HCT116 (cell line): ENCODE results near the gene ACLY. TPM values are rescaled to one million over a fixed set of nuclear protein-coding genes. Genes with fewer than 3 reads are reported as not detected.

Experiments
- ATAC-seq: fragments of 200-7000 bp; cut with Tn5 transposase; 2 replicates; pipeline ENCODE4 v1.9.1; 2020; ENCODE audit warnings: mild to moderate bottlenecking, moderate library complexity
- BruUV-seq: library from RNA; stranded (reverse); fragments of 400-500 nt; replicated peaks from 2 replicates; lab custom pipeline; 2021; lab: Mats Ljungman, UMichigan
- CTCF ChIA-PET: fragments of 300-600 bp; sonication (Branson Sonifier 250); formaldehyde crosslinking; loops from one replicate; lab custom pipeline; 2021; ENCODE audit warnings: antibody characterized with exemption; lab: Charles Lee
- POLR2A ChIA-PET: fragments of 300-600, 350-600 bp; sonication (Branson Sonifier 250); formaldehyde crosslinking; loops from one replicate; lab custom pipeline; 2021; ENCODE audit warnings: antibody characterized with exemption; lab: Charles Lee
- RAD21 ChIA-PET, 2 experiments: fragments of 300-600 bp; sonication (Branson Sonifier 250); formaldehyde crosslinking; loops; one replicate each; lab custom pipeline; 2023; ENCODE audit warnings: low total read pairs in 2 of 2; ENCODE audit not compliant: uncharacterized antibody in 2 of 2, unreplicated experiment in 2 of 2, low non-redundant PET in 1 of 2; lab: Charles Lee
- DNase-seq: peaks from one replicate; pipeline ENCODE4 v3.0.0-alpha.2; 2010; ENCODE audit warnings: low read depth, low spot score
- H2AFZ ChIP-seq: fragments of 200-600 bp; shearing (Covaris generic), sonication (generic); 2 replicates; pipeline ENCODE4 v1.6.1; 2017; ENCODE audit warnings: low read depth, mixed run types, mixed read lengths, antibody characterized with exemption, low read length; ENCODE audit not compliant: poor library complexity, severe bottlenecking
- H3K27ac ChIP-seq: 2 replicates; pipeline ENCODE4 v1.5.1; 2012; ENCODE audit warnings: low read depth, low read length
- H3K27me3 ChIP-seq: fragments of 200-600 bp; sonication (generic); 2 replicates; pipeline ENCODE4 v1.6.1; 2016; ENCODE audit warnings: mixed run types, low read length, mixed read lengths; ENCODE audit not compliant: insufficient read depth
- H3K36me3 ChIP-seq, 2 experiments: fragments of 200-500 bp in 1 of 2; fragments of 200-600 bp in 1 of 2; sonication (Bioruptor generic) in 1 of 2; sonication (generic) in 1 of 2; 2 replicates each; pipeline versions ENCODE4 v1.5.1 to v1.6.1; 2014 to 2016; ENCODE audit warnings: low read length in 2 of 2, inconsistent platforms in 1 of 2, mixed read lengths in 1 of 2, mixed run types in 1 of 2; ENCODE audit not compliant: insufficient read depth in 2 of 2, control insufficient read depth in 1 of 2
- H3K4me1 ChIP-seq, 2 experiments: fragments of 200-600 bp in 1 of 2; sonication (generic) in 1 of 2; 2 replicates each; pipeline versions ENCODE4 v1.5.1 to v1.6.1; 2012 to 2017; ENCODE audit warnings: low read length in 2 of 2, inconsistent platforms in 1 of 2, mild to moderate bottlenecking in 1 of 2, mixed read lengths in 1 of 2, mixed run types in 1 of 2, moderate library complexity in 1 of 2; ENCODE audit not compliant: insufficient read depth in 2 of 2, control insufficient read depth in 1 of 2
- H3K4me2 ChIP-seq: fragments of 200-600 bp; sonication (generic); 2 replicates; pipeline ENCODE4 v1.6.1; 2017; ENCODE audit warnings: mixed run types, low read length, mixed read lengths
- H3K4me3 ChIP-seq, 2 experiments: fragments of 200-600 bp in 1 of 2; sonication (generic) in 1 of 2; replicated peaks in 1 of 2; 2 replicates each; pipeline ENCODE4 v1.5.1; 2011 to 2016; ENCODE audit warnings: low read length in 2 of 2, control low read depth in 1 of 2, low read depth in 1 of 2, mild to moderate bottlenecking in 1 of 2, mixed read lengths in 1 of 2, mixed run types in 1 of 2
- H3K79me2 ChIP-seq: fragments of 200-600 bp; sonication (generic); 2 replicates; pipeline ENCODE4 v1.6.1; 2017; ENCODE audit warnings: mild to moderate bottlenecking, mixed run types, low read length, moderate library complexity, mixed read lengths; ENCODE audit not compliant: insufficient read depth
- H3K9ac ChIP-seq: fragments of 200-600 bp; sonication (generic); 2 replicates; pipeline ENCODE4 v1.6.1; 2016; ENCODE audit warnings: low read length, mixed read lengths
- H3K9me2 ChIP-seq: fragments of 200-600 bp; sonication (generic), shearing (Covaris generic); 2 replicates; pipeline ENCODE4 v1.6.1; 2017; ENCODE audit warnings: mixed run types, mild to moderate bottlenecking, moderate library complexity; ENCODE audit not compliant: insufficient read depth
- H3K9me3 ChIP-seq, 2 experiments: fragments of 200-500 bp in 1 of 2; fragments of 200-600 bp in 1 of 2; sonication (Bioruptor generic) in 1 of 2; sonication (generic) in 1 of 2; 2 replicates each; pipeline ENCODE4 v1.6.1; 2014 to 2017; ENCODE audit warnings: low read length in 2 of 2, mixed read lengths in 2 of 2, inconsistent platforms in 1 of 2, low read depth in 1 of 2, mild to moderate bottlenecking in 1 of 2, mixed run types in 1 of 2, moderate library complexity in 1 of 2; ENCODE audit not compliant: control insufficient read depth in 1 of 2, insufficient read depth in 1 of 2
- H4K20me1 ChIP-seq: fragments of 200-600 bp; sonication (generic), shearing (Covaris generic); 2 replicates; pipeline ENCODE4 v1.6.1; 2017; ENCODE audit warnings: mixed run types, mild to moderate bottlenecking, moderate library complexity; ENCODE audit not compliant: insufficient read depth
- CBX3 ChIP-seq: IDR thresholded peaks from 2 replicates; pipeline ENCODE4 v1.6.1; 2012; ENCODE audit warnings: low read depth
- CEBPB ChIP-seq: IDR thresholded peaks from 2 replicates; pipeline ENCODE4 v1.6.1; 2012; ENCODE audit warnings: low read depth
- EGR1 ChIP-seq: IDR thresholded peaks from 2 replicates; pipeline ENCODE4 v1.6.1; 2012; ENCODE audit warnings: low read depth
- EZH2 ChIP-seq: fragments of 200-600 bp; sonication (generic); IDR thresholded peaks from 2 replicates; pipeline ENCODE4 v1.6.1; 2017; ENCODE audit warnings: antibody characterized with exemption, mixed run types
- EZH2phosphoT487 ChIP-seq: fragments of 200-600 bp; IDR thresholded peaks from 2 replicates; pipeline ENCODE4 v1.6.1; 2018; ENCODE audit warnings: antibody characterized with exemption, borderline replicate concordance
- JUND ChIP-seq: IDR thresholded peaks from 2 replicates; pipeline ENCODE4 v1.6.1; 2012
- POLR2A ChIP-seq: IDR thresholded peaks from 2 replicates; pipeline ENCODE4 v1.7.0; 2011; ENCODE audit warnings: borderline replicate concordance; ENCODE audit not compliant: insufficient read depth, insufficient read length; ENCODE audit errors: extremely low read depth
- POLR2AphosphoS5 ChIP-seq: IDR thresholded peaks from 2 replicates; pipeline ENCODE4 v1.6.1; 2011; ENCODE audit warnings: mild to moderate bottlenecking, low read depth, low read length, moderate library complexity
- SIN3A ChIP-seq: IDR thresholded peaks from 2 replicates; pipeline ENCODE4 v1.6.1; 2012; ENCODE audit warnings: low read depth
- SRF ChIP-seq: IDR thresholded peaks from 2 replicates; pipeline ENCODE4 v1.6.1; 2012; ENCODE audit warnings: low read depth
- TCF7L2 ChIP-seq: IDR thresholded peaks from 2 replicates; pipeline ENCODE4 v1.7.0; 2011; ENCODE audit warnings: borderline replicate concordance, inconsistent platforms; ENCODE audit not compliant: insufficient read depth, insufficient read length; ENCODE audit errors: extremely low read depth
- YY1 ChIP-seq: IDR thresholded peaks from 2 replicates; pipeline ENCODE4 v1.6.1; 2011; ENCODE audit warnings: low read length, low read depth, moderate library complexity, mild to moderate bottlenecking; ENCODE audit not compliant: insufficient replicate concordance; ENCODE audit errors: extremely low read depth
- ZFX ChIP-seq: fragments of 450-650 bp; IDR thresholded peaks from 2 replicates; pipeline ENCODE4 v1.6.1; 2017
- ZNF274 ChIP-seq: fragments of 200-500 bp; sonication (Bioruptor generic); IDR thresholded peaks from 2 replicates; pipeline ENCODE4 v1.6.1; 2014; ENCODE audit warnings: mild to moderate bottlenecking, low read depth, low read length, inconsistent platforms
- intact Hi-C: fragments of 100-400 bp; cut with micrococcal nuclease; formaldehyde crosslinking; loops from 2 replicates; pipeline ENCODE4 v1.10.0; 2022
- total RNA-seq: library from RNA; stranded (reverse); gene quantifications from one replicate; pipeline ENCODE4 v1.2.1, GENCODE V29; 2021; ENCODE audit not compliant: unreplicated experiment
- TF ChIP-seq, protein P1 (sequence below): IDR thresholded peaks from 2 replicates; pipeline ENCODE4 v1.6.1; 2012; ENCODE audit warnings: low read depth
- TF ChIP-seq, protein P2 (sequence below): IDR thresholded peaks from 2 replicates; pipeline ENCODE4 v1.6.1; 2012
- TF ChIP-seq, protein P3 (sequence below), 3 experiments: fragments of 200-600 bp in 1 of 3; sonication (generic) in 1 of 3; IDR thresholded peaks in 2 of 3; conservative IDR thresholded peaks in 1 of 3; 2 replicates each; pipeline ENCODE4 v1.5.1; 2012 to 2017; ENCODE audit warnings: low read depth in 2 of 3, low read length in 2 of 3, antibody characterized with exemption in 1 of 3, borderline replicate concordance in 1 of 3, control low read depth in 1 of 3, mild to moderate bottlenecking in 1 of 3, mixed read lengths in 1 of 3, mixed run types in 1 of 3, moderate library complexity in 1 of 3; ENCODE audit not compliant: insufficient read depth in 1 of 3
- TF ChIP-seq, protein P4 (sequence below): IDR thresholded peaks from 2 replicates; pipeline ENCODE4 v1.6.1; 2012
- TF ChIP-seq, protein P5 (sequence below): IDR thresholded peaks from 2 replicates; pipeline ENCODE4 v1.6.1; 2011; ENCODE audit warnings: mild to moderate bottlenecking, low read length, moderate library complexity; ENCODE audit not compliant: insufficient replicate concordance; ENCODE audit errors: extremely low read depth

Gene ACLY
- total RNA-seq, 1 experiment from 2014 or later = 222 TPM

DNA sequence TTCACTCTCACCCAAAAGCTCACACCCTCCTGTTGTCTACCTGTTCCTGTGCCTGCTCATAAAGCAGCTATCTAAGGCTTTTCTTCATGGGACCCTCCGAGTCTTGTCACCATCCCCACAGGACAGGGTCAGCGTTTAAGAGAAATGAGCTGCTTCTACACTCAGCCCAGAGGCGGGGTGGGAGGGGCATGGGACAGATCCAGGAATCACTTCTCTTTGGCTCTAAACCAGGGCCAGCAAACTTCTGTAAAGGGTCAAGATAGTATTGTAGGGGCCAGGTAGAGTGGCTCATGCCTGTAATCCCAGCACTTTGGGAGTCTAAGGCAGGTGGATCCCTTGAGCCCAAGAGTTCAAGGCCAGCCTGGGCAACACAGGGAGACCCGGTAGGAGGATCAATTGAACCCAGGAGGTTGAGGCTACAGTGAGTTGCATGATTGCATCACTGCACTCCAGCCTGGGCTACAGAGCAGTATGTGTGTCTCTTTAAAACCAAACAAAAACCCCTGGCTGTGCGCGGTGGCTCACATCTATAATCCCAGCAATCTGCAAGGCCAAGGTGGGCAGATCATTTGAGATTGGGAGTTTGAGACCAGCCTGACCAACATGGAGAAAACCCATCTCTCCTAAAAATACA is 30.3 kb downstream of the ACLY start:
- no peak for ATAC-seq
- Histone ChIP-seq H4K20me1 (no peaks in the 10 kb centered on the region), H3K4me3 (no peak overlapping the region), H2AFZ (no peak overlapping the region), H3K4me2 (no peak overlapping the region), H3K79me2 (0 out of 2 replicates have a peak, but pooled peaks cover 2% of the 10 kb centered on the region), H3K27ac (no peak overlapping the region), H3K36me3 (peaks cover 54 to 81% of the 10 kb centered on the region in 2 experiments), H3K27me3 (no peaks in the 10 kb centered on the region), H3K9me2 (no peaks in the 10 kb centered on the region), H3K9ac (no peak overlapping the region), H3K9me3 (no peaks in the 10 kb centered on the region), H3K4me1 (no peaks in the 10 kb centered on the region; a peak in 1 of 4 replicates)
- ChIA-PET RAD21 (no interaction called here), POLR2A (no interaction called here), CTCF (no interaction called here)
- intact Hi-C loops = no loop called here
- TF ChIP-seq POLR2A = no peak
- TF ChIP-seq POLR2AphosphoS5 = no peak
- TF ChIP-seq YY1 = no peak
- TF ChIP-seq SIN3A = no peak
- TF ChIP-seq, protein P1, sequence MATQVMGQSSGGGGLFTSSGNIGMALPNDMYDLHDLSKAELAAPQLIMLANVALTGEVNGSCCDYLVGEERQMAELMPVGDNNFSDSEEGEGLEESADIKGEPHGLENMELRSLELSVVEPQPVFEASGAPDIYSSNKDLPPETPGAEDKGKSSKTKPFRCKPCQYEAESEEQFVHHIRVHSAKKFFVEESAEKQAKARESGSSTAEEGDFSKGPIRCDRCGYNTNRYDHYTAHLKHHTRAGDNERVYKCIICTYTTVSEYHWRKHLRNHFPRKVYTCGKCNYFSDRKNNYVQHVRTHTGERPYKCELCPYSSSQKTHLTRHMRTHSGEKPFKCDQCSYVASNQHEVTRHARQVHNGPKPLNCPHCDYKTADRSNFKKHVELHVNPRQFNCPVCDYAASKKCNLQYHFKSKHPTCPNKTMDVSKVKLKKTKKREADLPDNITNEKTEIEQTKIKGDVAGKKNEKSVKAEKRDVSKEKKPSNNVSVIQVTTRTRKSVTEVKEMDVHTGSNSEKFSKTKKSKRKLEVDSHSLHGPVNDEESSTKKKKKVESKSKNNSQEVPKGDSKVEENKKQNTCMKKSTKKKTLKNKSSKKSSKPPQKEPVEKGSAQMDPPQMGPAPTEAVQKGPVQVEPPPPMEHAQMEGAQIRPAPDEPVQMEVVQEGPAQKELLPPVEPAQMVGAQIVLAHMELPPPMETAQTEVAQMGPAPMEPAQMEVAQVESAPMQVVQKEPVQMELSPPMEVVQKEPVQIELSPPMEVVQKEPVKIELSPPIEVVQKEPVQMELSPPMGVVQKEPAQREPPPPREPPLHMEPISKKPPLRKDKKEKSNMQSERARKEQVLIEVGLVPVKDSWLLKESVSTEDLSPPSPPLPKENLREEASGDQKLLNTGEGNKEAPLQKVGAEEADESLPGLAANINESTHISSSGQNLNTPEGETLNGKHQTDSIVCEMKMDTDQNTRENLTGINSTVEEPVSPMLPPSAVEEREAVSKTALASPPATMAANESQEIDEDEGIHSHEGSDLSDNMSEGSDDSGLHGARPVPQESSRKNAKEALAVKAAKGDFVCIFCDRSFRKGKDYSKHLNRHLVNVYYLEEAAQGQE = no peak
- TF ChIP-seq, protein P2, sequence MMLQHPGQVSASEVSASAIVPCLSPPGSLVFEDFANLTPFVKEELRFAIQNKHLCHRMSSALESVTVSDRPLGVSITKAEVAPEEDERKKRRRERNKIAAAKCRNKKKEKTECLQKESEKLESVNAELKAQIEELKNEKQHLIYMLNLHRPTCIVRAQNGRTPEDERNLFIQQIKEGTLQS = no peak
- no peak for TF ChIP-seq ZFX
- TF ChIP-seq SRF = no peak
- TF ChIP-seq ZNF274 = no peak
- no peak for TF ChIP-seq TCF7L2
- TF ChIP-seq, protein P3, sequence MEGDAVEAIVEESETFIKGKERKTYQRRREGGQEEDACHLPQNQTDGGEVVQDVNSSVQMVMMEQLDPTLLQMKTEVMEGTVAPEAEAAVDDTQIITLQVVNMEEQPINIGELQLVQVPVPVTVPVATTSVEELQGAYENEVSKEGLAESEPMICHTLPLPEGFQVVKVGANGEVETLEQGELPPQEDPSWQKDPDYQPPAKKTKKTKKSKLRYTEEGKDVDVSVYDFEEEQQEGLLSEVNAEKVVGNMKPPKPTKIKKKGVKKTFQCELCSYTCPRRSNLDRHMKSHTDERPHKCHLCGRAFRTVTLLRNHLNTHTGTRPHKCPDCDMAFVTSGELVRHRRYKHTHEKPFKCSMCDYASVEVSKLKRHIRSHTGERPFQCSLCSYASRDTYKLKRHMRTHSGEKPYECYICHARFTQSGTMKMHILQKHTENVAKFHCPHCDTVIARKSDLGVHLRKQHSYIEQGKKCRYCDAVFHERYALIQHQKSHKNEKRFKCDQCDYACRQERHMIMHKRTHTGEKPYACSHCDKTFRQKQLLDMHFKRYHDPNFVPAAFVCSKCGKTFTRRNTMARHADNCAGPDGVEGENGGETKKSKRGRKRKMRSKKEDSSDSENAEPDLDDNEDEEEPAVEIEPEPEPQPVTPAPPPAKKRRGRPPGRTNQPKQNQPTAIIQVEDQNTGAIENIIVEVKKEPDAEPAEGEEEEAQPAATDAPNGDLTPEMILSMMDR (IDR thresholded peaks at IDR 0.05 in 2 of 3, conservative IDR thresholded peaks at IDR 0.05 in 1 of 3; ENCODE audit: borderline replicate concordance in 1 of 3, insufficient read depth in 1 of 3, low read depth in 2 of 3, low read length in 2 of 3) = no peak
- TF ChIP-seq, protein P4, sequence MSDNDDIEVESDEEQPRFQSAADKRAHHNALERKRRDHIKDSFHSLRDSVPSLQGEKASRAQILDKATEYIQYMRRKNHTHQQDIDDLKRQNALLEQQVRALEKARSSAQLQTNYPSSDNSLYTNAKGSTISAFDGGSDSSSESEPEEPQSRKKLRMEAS = no peak
- no peak for TF ChIP-seq CEBPB
- no peak for TF ChIP-seq EGR1
- no peak for TF ChIP-seq JUND
- TF ChIP-seq EZH2phosphoT487 = no peak
- TF ChIP-seq EZH2 = no peak
- TF ChIP-seq CBX3 = no peak
- TF ChIP-seq, protein P5, sequence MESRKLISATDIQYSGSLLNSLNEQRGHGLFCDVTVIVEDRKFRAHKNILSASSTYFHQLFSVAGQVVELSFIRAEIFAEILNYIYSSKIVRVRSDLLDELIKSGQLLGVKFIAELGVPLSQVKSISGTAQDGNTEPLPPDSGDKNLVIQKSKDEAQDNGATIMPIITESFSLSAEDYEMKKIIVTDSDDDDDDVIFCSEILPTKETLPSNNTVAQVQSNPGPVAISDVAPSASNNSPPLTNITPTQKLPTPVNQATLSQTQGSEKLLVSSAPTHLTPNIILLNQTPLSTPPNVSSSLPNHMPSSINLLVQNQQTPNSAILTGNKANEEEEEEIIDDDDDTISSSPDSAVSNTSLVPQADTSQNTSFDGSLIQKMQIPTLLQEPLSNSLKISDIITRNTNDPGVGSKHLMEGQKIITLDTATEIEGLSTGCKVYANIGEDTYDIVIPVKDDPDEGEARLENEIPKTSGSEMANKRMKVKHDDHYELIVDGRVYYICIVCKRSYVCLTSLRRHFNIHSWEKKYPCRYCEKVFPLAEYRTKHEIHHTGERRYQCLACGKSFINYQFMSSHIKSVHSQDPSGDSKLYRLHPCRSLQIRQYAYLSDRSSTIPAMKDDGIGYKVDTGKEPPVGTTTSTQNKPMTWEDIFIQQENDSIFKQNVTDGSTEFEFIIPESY = no peak
- no peak for DNase-seq
- BruUV-seq = no TSS peak
